ENCODE data around the gene TPTE2.
"Not testable (repeated sequence)": the region's sequence is repeated elsewhere in the genome, so short reads cannot be mapped to it uniquely, and the experiment has no call there.

The TPTE2 gene

DNA sequence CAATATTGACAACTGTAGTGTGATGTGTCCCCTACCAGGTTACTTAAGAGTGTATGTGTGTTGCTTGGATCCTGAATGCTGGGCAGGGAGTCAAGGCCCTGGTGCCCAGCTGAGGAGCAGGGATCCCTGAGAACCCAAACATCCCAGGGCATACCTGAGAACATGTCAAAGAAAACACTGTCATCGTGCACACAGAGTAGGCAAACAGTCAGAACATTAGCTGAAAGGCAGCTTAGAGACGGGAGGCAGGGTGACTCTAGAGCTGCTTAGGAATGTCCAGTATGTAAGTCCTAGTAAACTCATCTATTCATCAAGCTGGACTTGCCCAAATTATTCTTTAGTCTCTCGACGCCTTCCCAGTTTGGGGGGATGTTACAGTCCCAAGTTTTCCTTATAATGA is 4.0 kb downstream of the TPTE2 start:
- not testable (repeated sequence) for H3K27ac ChIP-seq (ENCODE audit: low read depth, low read length, poor library complexity, severe bottlenecking); H3K36me3 ChIP-seq (ENCODE audit: insufficient read depth, low read length); H3K27me3 ChIP-seq (ENCODE audit: insufficient read depth, low read length); H3F3A ChIP-seq (ENCODE audit: insufficient read depth, low read length); H4K20me1 ChIP-seq (ENCODE audit: insufficient read depth, low read length); H3K9me3 ChIP-seq (ENCODE audit: low read length); H3K9me2 ChIP-seq (ENCODE audit: low read depth, low read length); H3K4me2 ChIP-seq (ENCODE audit: low read length); H3K4me3 ChIP-seq (ENCODE audit: low read depth, low read length, poor library complexity, severe bottlenecking); H3K4me1 ChIP-seq (ENCODE audit: insufficient read depth, low read length, severe bottlenecking); H2AFZ ChIP-seq (ENCODE audit: low read length); H3K79me2 ChIP-seq (ENCODE audit: insufficient read depth, low read length); H3K9ac ChIP-seq (ENCODE audit: low read length)

DNA sequence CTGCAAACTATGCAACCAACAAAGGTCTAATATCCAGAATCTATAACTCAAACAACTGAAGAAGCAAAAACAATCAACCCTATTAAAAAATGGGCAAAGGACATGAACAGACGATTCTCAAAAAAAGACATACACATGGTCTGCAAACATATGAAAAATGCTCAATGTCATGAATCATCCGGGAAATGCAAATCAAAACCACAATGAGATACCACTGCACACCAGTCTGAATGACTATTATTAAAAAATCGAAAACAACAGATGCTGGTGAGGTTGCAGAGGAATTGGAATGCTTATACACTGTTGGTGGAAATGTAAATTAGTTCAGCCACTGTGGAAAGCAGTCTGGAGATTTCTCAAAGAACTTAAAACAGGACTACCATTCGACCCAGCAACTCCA is 12.1 kb downstream of the TPTE2 start:
- H3F3A ChIP-seq (ENCODE audit: insufficient read depth, low read length); H3K9me2 ChIP-seq (ENCODE audit: low read depth, low read length); H3K4me2 ChIP-seq (ENCODE audit: low read length); H2AFZ ChIP-seq (ENCODE audit: low read length); H4K20me1 ChIP-seq (ENCODE audit: insufficient read depth, low read length); H3K9ac ChIP-seq (ENCODE audit: low read length); H3K27me3 ChIP-seq (ENCODE audit: insufficient read depth, low read length); H3K9me3 ChIP-seq (ENCODE audit: low read length); H3K4me1 ChIP-seq (ENCODE audit: insufficient read depth, low read length, severe bottlenecking); H3K4me3 ChIP-seq (ENCODE audit: low read depth, low read length, poor library complexity, severe bottlenecking); H3K27ac ChIP-seq (ENCODE audit: low read depth, low read length, poor library complexity, severe bottlenecking); H3K79me2 ChIP-seq (ENCODE audit: insufficient read depth, low read length); H3K36me3 ChIP-seq (ENCODE audit: insufficient read depth, low read length): not testable (repeated sequence)

DNA sequence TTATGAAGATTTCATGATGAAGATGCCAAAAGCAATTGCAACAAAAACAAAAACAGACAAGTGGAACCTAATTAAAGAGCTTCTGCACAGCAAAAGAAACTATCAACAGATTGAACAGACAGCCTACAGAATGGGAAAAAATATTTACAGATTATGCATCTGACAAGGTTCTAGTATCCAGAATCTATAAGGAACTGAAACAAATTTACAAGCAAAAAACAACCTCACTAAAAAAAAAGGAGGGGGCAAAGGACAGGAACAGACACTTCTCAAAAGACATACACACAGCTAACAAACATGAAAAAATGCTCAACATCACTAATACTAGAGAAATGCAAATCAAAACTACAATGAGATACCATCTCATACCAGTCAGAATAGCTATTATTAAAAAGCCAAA is 35.7 kb downstream of the TPTE2 start:
- not testable (repeated sequence) for H3K4me3 ChIP-seq (ENCODE audit: low read depth, low read length, poor library complexity, severe bottlenecking); H3K4me2 ChIP-seq (ENCODE audit: low read length); H3K27ac ChIP-seq (ENCODE audit: low read depth, low read length, poor library complexity, severe bottlenecking); H2AFZ ChIP-seq (ENCODE audit: low read length); H3K36me3 ChIP-seq (ENCODE audit: insufficient read depth, low read length); H3K9me2 ChIP-seq (ENCODE audit: low read depth, low read length); H4K20me1 ChIP-seq (ENCODE audit: insufficient read depth, low read length); H3K9ac ChIP-seq (ENCODE audit: low read length); H3K27me3 ChIP-seq (ENCODE audit: insufficient read depth, low read length); H3F3A ChIP-seq (ENCODE audit: insufficient read depth, low read length); H3K79me2 ChIP-seq (ENCODE audit: insufficient read depth, low read length); H3K4me1 ChIP-seq (ENCODE audit: insufficient read depth, low read length, severe bottlenecking); H3K9me3 ChIP-seq (ENCODE audit: low read length)

DNA sequence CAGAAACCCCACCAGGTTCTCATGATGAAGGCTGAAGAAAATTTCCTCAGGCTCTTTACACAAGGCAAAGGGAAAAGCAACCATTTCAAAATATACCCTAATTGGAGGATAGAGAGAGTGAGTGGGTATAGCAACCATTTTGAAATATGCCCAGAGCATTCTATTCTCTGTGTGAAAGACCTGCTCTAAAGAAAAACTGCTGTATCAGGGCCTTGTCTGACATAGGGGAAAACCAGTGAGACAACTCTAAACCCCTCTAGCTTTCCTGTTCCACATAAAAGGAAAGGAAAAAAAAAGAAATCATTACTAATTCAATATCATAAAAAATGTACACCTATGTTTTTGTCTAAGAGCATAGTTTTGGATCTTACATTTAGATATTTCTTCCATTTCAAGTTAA is 42.3 kb downstream of the TPTE2 start:
- no peak overlapping the region for H3K4me3 ChIP-seq (ENCODE audit: low read depth, low read length, poor library complexity, severe bottlenecking)

DNA sequence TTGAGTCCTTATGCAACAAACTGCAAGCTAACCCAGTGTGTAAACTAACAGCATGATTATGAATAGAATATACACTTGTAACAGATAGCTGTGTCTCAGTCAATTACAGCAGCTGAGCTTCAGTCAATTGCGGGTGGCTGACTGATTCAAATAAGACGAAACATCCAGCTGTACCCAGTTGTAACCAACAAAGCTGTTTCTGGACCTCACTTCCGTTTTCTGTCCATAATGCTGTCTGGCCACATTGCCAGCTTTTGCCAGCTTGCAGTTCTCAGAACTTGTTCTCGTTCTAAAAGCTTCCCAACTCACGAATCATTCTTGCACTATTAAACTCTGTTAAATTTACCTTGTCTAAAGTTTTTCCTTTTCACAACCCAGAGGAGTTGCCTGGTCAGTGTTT is 53.7 kb downstream of the TPTE2 start:
- not testable (repeated sequence) for H3K27ac ChIP-seq (ENCODE audit: low read depth, low read length, poor library complexity, severe bottlenecking); H3K9ac ChIP-seq (ENCODE audit: low read length); H3K36me3 ChIP-seq (ENCODE audit: insufficient read depth, low read length); H4K20me1 ChIP-seq (ENCODE audit: insufficient read depth, low read length); H3K9me3 ChIP-seq (ENCODE audit: low read length); H3F3A ChIP-seq (ENCODE audit: insufficient read depth, low read length); H3K9me2 ChIP-seq (ENCODE audit: low read depth, low read length); H3K79me2 ChIP-seq (ENCODE audit: insufficient read depth, low read length); H3K4me2 ChIP-seq (ENCODE audit: low read length); H3K4me3 ChIP-seq (ENCODE audit: low read depth, low read length, poor library complexity, severe bottlenecking); H3K4me1 ChIP-seq (ENCODE audit: insufficient read depth, low read length, severe bottlenecking); H2AFZ ChIP-seq (ENCODE audit: low read length); H3K27me3 ChIP-seq (ENCODE audit: insufficient read depth, low read length)

More for the DNA sequence above, 42.3 kb downstream of the TPTE2 start:
- H3K9me2 ChIP-seq (ENCODE audit: low read depth, low read length): no peaks in the 10 kb centered on the region
- H3K9me3 ChIP-seq (ENCODE audit: low read length): no peaks in the 10 kb centered on the region
- no peaks in the 10 kb centered on the region for H4K20me1 ChIP-seq (ENCODE audit: insufficient read depth, low read length)
- no peak overlapping the region for H3K27ac ChIP-seq (ENCODE audit: low read depth, low read length, poor library complexity, severe bottlenecking)
- TF ChIP-seq, protein P1, sequence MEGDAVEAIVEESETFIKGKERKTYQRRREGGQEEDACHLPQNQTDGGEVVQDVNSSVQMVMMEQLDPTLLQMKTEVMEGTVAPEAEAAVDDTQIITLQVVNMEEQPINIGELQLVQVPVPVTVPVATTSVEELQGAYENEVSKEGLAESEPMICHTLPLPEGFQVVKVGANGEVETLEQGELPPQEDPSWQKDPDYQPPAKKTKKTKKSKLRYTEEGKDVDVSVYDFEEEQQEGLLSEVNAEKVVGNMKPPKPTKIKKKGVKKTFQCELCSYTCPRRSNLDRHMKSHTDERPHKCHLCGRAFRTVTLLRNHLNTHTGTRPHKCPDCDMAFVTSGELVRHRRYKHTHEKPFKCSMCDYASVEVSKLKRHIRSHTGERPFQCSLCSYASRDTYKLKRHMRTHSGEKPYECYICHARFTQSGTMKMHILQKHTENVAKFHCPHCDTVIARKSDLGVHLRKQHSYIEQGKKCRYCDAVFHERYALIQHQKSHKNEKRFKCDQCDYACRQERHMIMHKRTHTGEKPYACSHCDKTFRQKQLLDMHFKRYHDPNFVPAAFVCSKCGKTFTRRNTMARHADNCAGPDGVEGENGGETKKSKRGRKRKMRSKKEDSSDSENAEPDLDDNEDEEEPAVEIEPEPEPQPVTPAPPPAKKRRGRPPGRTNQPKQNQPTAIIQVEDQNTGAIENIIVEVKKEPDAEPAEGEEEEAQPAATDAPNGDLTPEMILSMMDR (IDR thresholded peaks at IDR 0.05; ENCODE audit: low read length): no peak
- no peak for TF ChIP-seq EZH2 (IDR thresholded peaks at IDR 0.05; ENCODE audit: borderline replicate concordance, low read length)
- H2AFZ ChIP-seq (ENCODE audit: low read length): no peak overlapping the region
- no peaks in the 10 kb centered on the region for H3K4me1 ChIP-seq (ENCODE audit: insufficient read depth, low read length, severe bottlenecking)
- no peak overlapping the region for H3K4me2 ChIP-seq (ENCODE audit: low read length)
- H3K27me3 ChIP-seq (ENCODE audit: insufficient read depth, low read length): no peaks in the 10 kb centered on the region
- no peak overlapping the region for H3K9ac ChIP-seq (ENCODE audit: low read length)
- no peaks in the 10 kb centered on the region for H3K36me3 ChIP-seq (ENCODE audit: insufficient read depth, low read length)
- no peaks in the 10 kb centered on the region for H3K79me2 ChIP-seq (ENCODE audit: insufficient read depth, low read length)
- H3F3A ChIP-seq (ENCODE audit: insufficient read depth, low read length): no peaks in the 10 kb centered on the region

DNA sequence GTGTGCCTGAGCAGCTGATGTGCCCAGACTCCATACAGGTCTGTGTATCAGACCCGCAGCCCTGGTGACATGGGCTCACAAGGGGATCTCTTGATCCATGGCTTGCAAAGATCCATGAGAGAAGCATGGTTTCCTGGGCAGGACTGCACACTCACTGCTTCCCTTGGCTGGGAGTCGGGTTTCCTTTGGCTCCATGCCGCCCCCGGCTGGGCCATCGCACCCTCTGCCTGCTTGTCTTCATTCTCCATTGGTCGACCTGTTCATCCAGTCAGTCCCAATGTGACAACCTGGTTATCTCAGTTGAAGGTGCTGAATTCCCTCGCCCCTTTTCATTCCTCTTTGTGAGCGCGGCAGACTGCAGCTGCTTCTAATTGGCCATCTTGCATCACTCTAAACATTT is 101.2 kb downstream of the TPTE2 start:
- not testable (repeated sequence) for H3K27me3 ChIP-seq (ENCODE audit: insufficient read depth, low read length); H3K79me2 ChIP-seq (ENCODE audit: insufficient read depth, low read length); H3K4me2 ChIP-seq (ENCODE audit: low read length); H3K9me3 ChIP-seq (ENCODE audit: low read length); H3K9ac ChIP-seq (ENCODE audit: low read length); H3F3A ChIP-seq (ENCODE audit: insufficient read depth, low read length); H3K4me1 ChIP-seq (ENCODE audit: insufficient read depth, low read length, severe bottlenecking); H3K4me3 ChIP-seq (ENCODE audit: low read depth, low read length, poor library complexity, severe bottlenecking); H3K36me3 ChIP-seq (ENCODE audit: insufficient read depth, low read length); H2AFZ ChIP-seq (ENCODE audit: low read length); H4K20me1 ChIP-seq (ENCODE audit: insufficient read depth, low read length); H3K9me2 ChIP-seq (ENCODE audit: low read depth, low read length); H3K27ac ChIP-seq (ENCODE audit: low read depth, low read length, poor library complexity, severe bottlenecking)

All from OCI-LY1 (cell line).